NCI-H460 (cell line): ENCODE measurements around the gene KIAA1217. TPM values are rescaled to one million over a fixed set of nuclear protein-coding genes. Genes with fewer than 3 reads are reported as not detected.

Experiments used
- DNase-seq: peaks from one replicate; pipeline ENCODE4 v3.0.0-alpha.2; 2016; ENCODE audit warnings: low read depth; ENCODE audit errors: extremely low read depth
- total RNA-seq: library from RNA; depleted of rRNA; stranded (reverse); fragments of >200 nt; shearing (Covaris generic); gene quantifications from 2 replicates; pipeline ENCODE4 v1.2.3, GENCODE V29; 2014

The KIAA1217 gene
- total RNA-seq, 1 experiment from 2014 or later, result 3.5 TPM

GRCh38 chr10:24390146-24390700 is 181.3 kb downstream of the KIAA1217 start:
- DNase-seq, result no peak

DNA sequence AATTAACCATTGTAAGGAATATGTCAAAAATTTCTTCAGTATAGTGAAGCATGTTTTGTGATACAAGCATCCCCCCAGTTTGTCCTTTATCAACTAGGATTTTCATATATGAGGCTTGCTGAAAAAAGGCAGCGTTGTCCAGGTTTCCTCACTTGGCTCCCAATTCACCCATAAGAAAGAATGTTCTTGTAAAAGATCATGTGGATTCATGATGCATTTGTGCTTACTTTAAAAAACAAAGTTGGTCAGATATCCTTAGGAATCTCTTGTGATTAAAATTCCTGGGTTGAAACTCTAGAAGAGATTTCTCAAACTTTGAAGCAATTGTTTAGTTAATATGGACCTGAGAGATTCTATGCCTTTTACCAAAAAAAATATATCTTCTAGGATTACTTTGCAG is 181.8 kb downstream of the KIAA1217 start:
- no peak for DNase-seq

DNA sequence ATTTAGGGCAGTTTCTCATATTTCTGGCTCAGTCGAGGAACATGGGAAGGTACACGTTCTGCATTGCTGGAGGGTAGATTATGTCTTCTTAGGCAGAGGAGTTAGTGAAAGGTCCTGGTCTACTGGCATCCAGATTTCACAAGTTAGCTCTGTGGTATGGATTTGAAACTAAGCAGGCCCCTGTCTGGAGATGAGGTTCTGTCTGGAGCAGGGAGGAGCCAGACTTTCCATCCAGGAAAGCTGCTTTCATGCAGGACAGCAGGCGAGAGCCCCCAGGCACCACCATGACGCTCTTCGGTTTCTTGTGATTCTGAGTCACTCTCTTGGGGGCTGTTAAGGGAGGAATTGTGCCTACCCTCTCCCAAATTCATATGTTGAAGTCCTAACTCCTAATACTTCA is 184.3 kb downstream of the KIAA1217 start:
- DNase-seq, result no peak

- no peak for DNase-seq
These were observed 185.7 kb downstream of the KIAA1217 start for GRCh38 chr10:24394461-24395190.

GRCh38 chr10:24396396-24396795 is 187.5 kb downstream of the KIAA1217 start:
- no peak for DNase-seq

DNA sequence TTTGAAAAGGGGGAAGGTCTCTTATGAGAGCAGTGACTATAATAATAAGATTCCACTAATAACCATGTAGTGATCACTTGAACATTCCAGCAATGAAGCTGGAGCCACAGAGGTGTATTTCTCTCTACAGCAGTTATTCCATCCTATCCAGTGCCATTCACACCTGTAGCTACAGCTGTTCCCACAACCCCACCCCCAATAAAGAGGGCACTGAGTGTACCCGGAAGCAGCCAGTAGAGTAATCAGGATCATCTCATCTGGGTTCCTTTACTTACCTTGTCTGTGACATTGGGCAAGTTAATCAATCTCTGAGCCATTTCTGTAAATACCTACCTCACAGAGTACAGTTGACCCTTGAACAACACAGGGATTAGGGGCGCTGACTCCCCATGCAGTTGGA is 188.7 kb downstream of the KIAA1217 start:
- no peak for DNase-seq

GRCh38 chr10:24404567-24404966 is 195.6 kb downstream of the KIAA1217 start:
- no peak for DNase-seq

- DNase-seq, result no peak
These were observed 196.7 kb downstream of the KIAA1217 start for GRCh38 chr10:24405635-24406034.

GRCh38 chr10:24406809-24407483 is 198.0 kb downstream of the KIAA1217 start:
- no peak for DNase-seq

- no peak for DNase-seq
These were observed 199.0 kb downstream of the KIAA1217 start for GRCh38 chr10:24407928-24408327.

- DNase-seq, result no peak
These were observed 199.4 kb downstream of the KIAA1217 start for GRCh38 chr10:24408365-24408764.

GRCh38 chr10:24414597-24414996 is 205.7 kb downstream of the KIAA1217 start:
- no peak for DNase-seq

GRCh38 chr10:24415455-24416125 is 206.7 kb downstream of the KIAA1217 start:
- no peak for DNase-seq

DNA sequence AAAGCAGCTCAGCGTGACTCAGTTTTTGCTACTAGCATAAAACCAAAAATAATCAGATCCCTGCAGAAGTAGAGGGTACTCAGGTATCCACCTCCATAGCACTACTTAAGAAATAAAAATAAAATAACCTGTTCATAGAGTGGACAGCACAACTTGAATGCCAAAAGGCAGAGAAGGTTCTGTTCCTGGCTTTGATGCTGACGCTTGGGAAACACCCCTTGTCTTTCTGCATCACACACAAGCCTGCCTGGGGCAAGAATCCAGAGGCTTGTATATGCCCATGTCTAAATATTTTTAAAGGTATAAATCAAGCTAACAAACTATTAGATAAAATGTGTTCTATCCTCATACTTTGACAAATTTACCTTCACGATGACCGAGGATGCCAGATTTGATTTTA is 207.3 kb downstream of the KIAA1217 start:
- DNase-seq, result no peak

GRCh38 chr10:24417053-24417452 is 208.1 kb downstream of the KIAA1217 start:
- DNase-seq, result no peak

- no peak for DNase-seq
These were observed 209.6 kb downstream of the KIAA1217 start for GRCh38 chr10:24418532-24418931.

DNA sequence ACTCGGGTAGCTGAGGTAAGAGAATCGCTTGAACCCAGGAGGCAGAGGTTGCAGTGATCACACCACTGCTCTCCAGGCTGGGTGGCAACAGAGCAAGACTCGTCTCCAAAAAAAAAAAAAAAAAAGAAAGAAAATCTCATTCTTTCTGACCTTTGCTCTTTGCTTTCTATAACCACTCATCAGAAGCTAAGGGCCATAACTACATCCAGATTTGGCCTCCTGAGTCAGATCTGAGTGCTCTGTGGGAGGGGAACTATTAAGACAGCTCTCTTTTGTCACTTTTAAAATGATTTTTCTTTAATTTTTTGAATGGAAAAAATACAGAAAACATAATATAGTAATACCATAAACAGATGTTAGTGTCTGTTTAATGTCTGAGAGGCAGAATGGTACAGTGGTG is 210.1 kb downstream of the KIAA1217 start:
- DNase-seq, result no peak

- no peak for DNase-seq
These were observed 216.2 kb downstream of the KIAA1217 start for GRCh38 chr10:24425151-24425550.

GRCh38 chr10:24427678-24428409 is 218.9 kb downstream of the KIAA1217 start:
- DNase-seq, result no peak

GRCh38 chr10:24428410-24428782 is 219.5 kb downstream of the KIAA1217 start:
- DNase-seq, result no peak

DNA sequence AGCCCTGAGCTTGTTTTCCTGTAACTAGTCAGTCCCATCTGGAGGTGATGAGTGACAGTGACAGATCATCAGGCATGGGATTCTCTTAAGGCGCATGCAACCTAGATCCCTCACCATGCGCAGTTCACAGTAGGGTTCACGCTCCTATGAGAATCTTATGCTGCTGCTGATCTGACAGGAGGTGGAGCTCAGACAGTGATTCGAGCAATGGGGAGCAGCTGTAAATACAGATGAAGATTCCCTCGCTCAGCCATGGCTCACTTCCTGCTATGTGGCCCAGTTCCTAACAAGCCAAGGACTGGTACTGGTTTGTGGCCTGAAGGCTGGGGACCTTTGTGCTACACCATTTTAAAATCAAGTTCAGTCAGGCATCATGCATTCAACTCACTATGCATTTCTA is 221.7 kb downstream of the KIAA1217 start:
- no peak for DNase-seq
